Activated naive CD8-positive, alpha-beta T cell treated with anti-CD3 and anti-CD28 coated beads, Interleukin-2, amount 50 U/mL, for 16 hours (primary cell): ENCODE data around the gene CHKA.
"Not testable (repeated sequence)": the region's sequence is repeated elsewhere in the genome, so short reads cannot be mapped to it uniquely, and the experiment has no call there.

Source experiments
- DNase-seq: peaks from one replicate; pipeline ENCODE4 v3.0.0-alpha.2; 2020; ENCODE audit warnings: low read depth, low spot score

Gene CHKA

GRCh38 chr11:68116126-68116525 is 5.1 kb downstream of the CHKA start:
- DNase-seq = no peak

GRCh38 chr11:68115285-68115684 is 5.9 kb downstream of the CHKA start:
- no peak for DNase-seq

GRCh38 chr11:68113986-68114385 is 7.2 kb downstream of the CHKA start:
- DNase-seq = no peak

- DNase-seq = no peak
Measured at GRCh38 chr11:68107689-68108088, 13.5 kb downstream of the CHKA start.

GRCh38 chr11:68106165-68106940 is 14.8 kb downstream of the CHKA start:
- DNase-seq = no peak

- DNase-seq = no peak
Measured at GRCh38 chr11:68099474-68100405, 21.4 kb downstream of the CHKA start.

GRCh38 chr11:68099057-68099456 is 22.1 kb downstream of the CHKA start:
- no peak for DNase-seq

- no peak for DNase-seq
Measured at GRCh38 chr11:68096962-68097361, 24.2 kb downstream of the CHKA start.

- no peak for DNase-seq
Measured at GRCh38 chr11:68093565-68093964, 27.6 kb downstream of the CHKA start.

GRCh38 chr11:68092946-68093345 is 28.2 kb downstream of the CHKA start:
- DNase-seq = not testable (repeated sequence)

GRCh38 chr11:68092411-68092810 is 28.8 kb downstream of the CHKA start:
- no peak for DNase-seq

- no peak for DNase-seq
Measured at GRCh38 chr11:68090706-68091105, 30.5 kb downstream of the CHKA start.

- no peak for DNase-seq
Measured at GRCh38 chr11:68090287-68090686, 30.9 kb downstream of the CHKA start.

GRCh38 chr11:68089679-68090078 is 31.5 kb downstream of the CHKA start:
- DNase-seq = no peak

- DNase-seq = no peak
Measured at GRCh38 chr11:68083517-68083916, 37.7 kb downstream of the CHKA start.

GRCh38 chr11:68082481-68082880 is 38.7 kb downstream of the CHKA start:
- DNase-seq = no peak

GRCh38 chr11:68081691-68082090 is 39.5 kb downstream of the CHKA start:
- no peak for DNase-seq

- DNase-seq = no peak
Measured at GRCh38 chr11:68080860-68081259, 40.3 kb downstream of the CHKA start.

- no peak for DNase-seq
Measured at GRCh38 chr11:68077617-68078582, 43.3 kb downstream of the CHKA start.

GRCh38 chr11:68076371-68077042 is 44.7 kb downstream of the CHKA start:
- DNase-seq = no peak
